Measurements from ENCODE around the gene TRMT112. TPM values are rescaled to one million over a fixed set of nuclear protein-coding genes. Genes with fewer than 3 reads are reported as not detected.

TRMT112 gene
- total and polyA plus RNA-seq, 2 donors (not counting 1 experiment from before 2014, with no cell fraction given): 161 to 248 TPM

- no peak for TF ChIP-seq CTCF (conservative IDR thresholded peaks at IDR 0.05 in 1 of 2, IDR thresholded peaks at IDR 0.05 in 1 of 2; ENCODE audit: low read depth in 1 of 2, low read length in 2 of 2)
- no peak for TF ChIP-seq EZH2 (IDR thresholded peaks at IDR 0.05; ENCODE audit: low read length, missing control alignments)
- Histone ChIP-seq H4K20me1 (ENCODE audit: control insufficient read depth, extremely low read depth, insufficient read depth, low read length) (no peaks in the 10 kb centered on the region), H3K4me1 (ENCODE audit: control insufficient read depth, extremely low read depth, insufficient read depth, low read length) (peaks cover 6% of the 10 kb centered on the region), H3K4me3 (replicated peaks in 1 of 4; ENCODE audit: control extremely low read depth in 1 of 4, insufficient read depth in 1 of 4, low read depth in 3 of 4, low read length in 4 of 4) (peak overlapping the region in 2 of 4 experiments; percentile 68 to 71), H3K9ac (ENCODE audit: insufficient read depth, low read length) (peak overlapping the region; percentile 13), H2AFZ (ENCODE audit: low read length) (no peak overlapping the region), H3K79me2 (ENCODE audit: control insufficient read depth, insufficient read depth, low read length) (peaks cover 3% of the 10 kb centered on the region), H3K27ac (ENCODE audit: insufficient read depth, low read length) (no peak overlapping the region), H3K36me3 (ENCODE audit: control insufficient read depth, insufficient read depth, low read length) (peaks cover 2% of the 10 kb centered on the region), H3K27me3 (ENCODE audit: control insufficient read depth, insufficient read depth, low read length) (no peaks in the 10 kb centered on the region), H3K9me3 (ENCODE audit: control insufficient read depth, insufficient read depth, low read depth, low read length) (no peaks in the 10 kb centered on the region), H3K4me2 (ENCODE audit: extremely low read depth, insufficient read depth, low read length) (peak overlapping the region; percentile 91)
- no peak for DNase-seq (ENCODE audit: low read depth in 2 of 2)
These were observed 10.3 kb downstream of the TRMT112 start for GRCh38 chr11:64306876-64307622.

GRCh38 chr11:64306563-64306875 is 10.8 kb downstream of the TRMT112 start:
- no peaks in the 10 kb centered on the region for H3K27me3 ChIP-seq (ENCODE audit: control insufficient read depth, insufficient read depth, low read length)
- peaks cover 2% of the 10 kb centered on the region for H3K36me3 ChIP-seq (ENCODE audit: control insufficient read depth, insufficient read depth, low read length)
- H3K4me1 ChIP-seq (ENCODE audit: control insufficient read depth, extremely low read depth, insufficient read depth, low read length): peaks cover 6% of the 10 kb centered on the region
- TF ChIP-seq CTCF (conservative IDR thresholded peaks at IDR 0.05 in 1 of 2, IDR thresholded peaks at IDR 0.05 in 1 of 2; ENCODE audit: low read depth in 1 of 2, low read length in 2 of 2) (no peak), EZH2 (IDR thresholded peaks at IDR 0.05; ENCODE audit: low read length, missing control alignments) (no peak)
- H4K20me1 ChIP-seq (ENCODE audit: control insufficient read depth, extremely low read depth, insufficient read depth, low read length): no peaks in the 10 kb centered on the region
- H3K9ac ChIP-seq (ENCODE audit: insufficient read depth, low read length): peak overlapping the region; percentile 11
- DNase-seq (ENCODE audit: low read depth in 2 of 2): no peak
- H3K4me2 ChIP-seq (ENCODE audit: extremely low read depth, insufficient read depth, low read length): peak overlapping the region; percentile 91
- no peaks in the 10 kb centered on the region for H3K9me3 ChIP-seq (ENCODE audit: control insufficient read depth, insufficient read depth, low read depth, low read length)
- H3K27ac ChIP-seq (ENCODE audit: insufficient read depth, low read length): no peak overlapping the region
- H3K79me2 ChIP-seq (ENCODE audit: control insufficient read depth, insufficient read depth, low read length): peaks cover 3% of the 10 kb centered on the region
- H3K4me3 ChIP-seq (replicated peaks in 1 of 4; ENCODE audit: control extremely low read depth in 1 of 4, insufficient read depth in 1 of 4, low read depth in 3 of 4, low read length in 4 of 4): peak overlapping the region; percentile 67 to 72 (median 70)
- peak overlapping the region; percentile 8 for H2AFZ ChIP-seq (ENCODE audit: low read length)

DNA sequence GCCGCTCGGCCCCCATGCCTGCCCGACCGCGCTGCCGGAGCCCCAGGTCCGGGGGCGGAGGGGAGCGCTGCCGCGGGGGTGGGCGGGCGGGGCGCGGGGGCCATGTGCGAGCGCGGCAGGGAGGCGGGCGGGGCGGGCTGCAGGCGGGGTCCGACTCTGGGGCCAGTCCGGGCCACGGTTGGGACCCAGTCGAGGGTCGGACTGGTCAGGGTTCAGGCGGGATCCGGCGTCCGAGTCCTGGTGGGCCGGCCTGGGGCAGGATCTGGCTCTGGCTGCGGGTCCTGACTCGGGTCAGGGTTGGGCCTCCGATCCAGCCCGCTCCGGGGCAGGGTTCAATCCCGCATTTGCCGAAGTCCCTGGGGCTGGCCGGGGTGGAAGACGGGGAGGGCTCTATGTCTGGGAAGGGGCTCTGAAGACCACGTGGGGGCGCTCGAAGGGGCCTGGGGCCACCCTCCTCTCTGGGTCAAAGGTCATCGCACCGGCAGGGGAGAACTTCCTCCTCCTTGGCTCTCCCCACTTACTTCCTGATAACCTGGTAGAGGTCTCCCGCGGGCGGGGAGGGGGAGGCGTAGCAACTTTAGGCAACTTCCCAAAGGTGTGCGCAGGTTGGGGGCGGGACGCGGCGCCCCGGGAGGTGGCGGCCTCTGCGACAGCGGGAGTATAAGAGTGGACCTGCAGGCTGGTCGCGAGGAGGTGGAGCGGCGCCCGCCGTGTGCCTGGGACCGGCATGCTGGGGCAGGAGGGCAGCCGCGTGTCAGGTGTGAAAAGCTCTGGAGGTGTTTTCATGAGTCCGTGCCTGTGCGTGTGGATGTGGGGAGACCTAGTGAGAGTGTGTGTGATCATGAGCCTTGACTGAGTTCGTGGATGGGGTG is 11.4 kb downstream of the TRMT112 start:
- Histone ChIP-seq H3K4me2 (ENCODE audit: extremely low read depth, insufficient read depth, low read length) (peak overlapping the region; percentile 91), H3K4me3 (replicated peaks in 1 of 4; ENCODE audit: control extremely low read depth in 1 of 4, insufficient read depth in 1 of 4, low read depth in 3 of 4, low read length in 4 of 4) (peak overlapping the region; percentile 67 to 72 (median 70)), H4K20me1 (ENCODE audit: control insufficient read depth, extremely low read depth, insufficient read depth, low read length) (no peaks in the 10 kb centered on the region), H3K9ac (ENCODE audit: insufficient read depth, low read length) (peak overlapping the region; percentile 50), H2AFZ (ENCODE audit: low read length) (peak overlapping the region; percentile 8), H3K79me2 (ENCODE audit: control insufficient read depth, insufficient read depth, low read length) (peaks cover 3% of the 10 kb centered on the region), H3K4me1 (ENCODE audit: control insufficient read depth, extremely low read depth, insufficient read depth, low read length) (peaks cover 6% of the 10 kb centered on the region), H3K27ac (ENCODE audit: insufficient read depth, low read length) (peak overlapping the region; percentile 58), H3K36me3 (ENCODE audit: control insufficient read depth, insufficient read depth, low read length) (peaks cover 2% of the 10 kb centered on the region), H3K27me3 (ENCODE audit: control insufficient read depth, insufficient read depth, low read length) (no peaks in the 10 kb centered on the region), H3K9me3 (ENCODE audit: control insufficient read depth, insufficient read depth, low read depth, low read length) (no peaks in the 10 kb centered on the region)
- peak; percentile 20 to 51 for DNase-seq (ENCODE audit: low read depth in 2 of 2)
- TF ChIP-seq EZH2 (IDR thresholded peaks at IDR 0.05; ENCODE audit: low read length, missing control alignments) (no peak), CTCF (conservative IDR thresholded peaks at IDR 0.05 in 1 of 2, IDR thresholded peaks at IDR 0.05 in 1 of 2; ENCODE audit: low read depth in 1 of 2, low read length in 2 of 2) (peak; percentile 13 to 17)
